CD14-positive monocyte (primary cell): ENCODE measurements around the gene FNIP1. TPM values are rescaled to one million over a fixed set of nuclear protein-coding genes. Genes with fewer than 3 reads are reported as not detected.
A peak's percentile ranks its signal among the peaks of the same experiment; 100 is the strongest.

Experiments
- DNase-seq, 3 donors: peaks; one replicate each; pipeline ENCODE4 v3.0.0-alpha.2; 2011 to 2022
- H2AFZ ChIP-seq: 2 replicates; pipeline ENCODE4 v1.6.0; 2012; ENCODE audit warnings: mild to moderate bottlenecking, low read depth, low read length, inconsistent platforms; ENCODE audit not compliant: insufficient read depth, poor library complexity, severe bottlenecking
- H3K27ac ChIP-seq, 2 donors: 1 replicate in 1 of 2; 2 replicates in 1 of 2; pipeline ENCODE4 v1.5.1; 2012 to 2013; ENCODE audit warnings: low read length in 2 of 2, control low read depth in 1 of 2, inconsistent platforms in 1 of 2, low read depth in 1 of 2, mild to moderate bottlenecking in 1 of 2
- H3K27me3 ChIP-seq, 2 donors: one replicate each; pipeline versions ENCODE4 v1.6.0 to v1.6.1; 2011 to 2013; ENCODE audit warnings: low read length in 2 of 2; ENCODE audit not compliant: control insufficient read depth in 2 of 2, insufficient read depth in 2 of 2
- H3K36me3 ChIP-seq, 2 donors: replicated peaks in 1 of 2; 1 replicate in 1 of 2; 2 replicates in 1 of 2; pipeline versions ENCODE4 v1.5.1 to v1.6.1; 2012 to 2013; ENCODE audit warnings: low read length in 2 of 2, control low read depth in 1 of 2, inconsistent platforms in 1 of 2, mild to moderate bottlenecking in 1 of 2; ENCODE audit not compliant: insufficient read depth in 2 of 2, control insufficient read depth in 1 of 2
- H3K4me1 ChIP-seq, 2 donors: 1 replicate in 1 of 2; 2 replicates in 1 of 2; pipeline versions ENCODE4 v1.5.1 to v1.6.1; 2012 to 2013; ENCODE audit warnings: low read length in 2 of 2, control low read depth in 1 of 2, inconsistent platforms in 1 of 2, mild to moderate bottlenecking in 1 of 2, moderate library complexity in 1 of 2; ENCODE audit not compliant: insufficient read depth in 2 of 2, control insufficient read depth in 1 of 2
- H3K4me2 ChIP-seq: replicated peaks from 2 replicates; pipeline ENCODE3; 2012; ENCODE audit warnings: low read length, moderate library complexity, mild to moderate bottlenecking; ENCODE audit not compliant: poor library complexity, severe bottlenecking; ENCODE audit errors: extremely low read depth
- H3K4me3 ChIP-seq, 3 experiments: fragments of 200-600 bp in 1 of 3; sonication (generic) in 1 of 3; replicated peaks in 1 of 3; 1 replicate in 2 of 3; 2 replicates in 1 of 3; pipeline ENCODE4 v1.5.1; 2011 to 2013; ENCODE audit warnings: low read length in 3 of 3, mild to moderate bottlenecking in 3 of 3, control low read depth in 2 of 3, low read depth in 2 of 3, inconsistent platforms in 1 of 3, moderate library complexity in 1 of 3
- H3K79me2 ChIP-seq: 2 replicates; pipeline ENCODE4 v1.6.0; 2012; ENCODE audit warnings: mild to moderate bottlenecking, control low read depth, inconsistent platforms, low read length, moderate library complexity; ENCODE audit not compliant: insufficient read depth
- H3K9ac ChIP-seq: 2 replicates; pipeline ENCODE4 v1.6.0; 2017; ENCODE audit warnings: low read length, mild to moderate bottlenecking; ENCODE audit not compliant: insufficient read depth, poor library complexity, severe bottlenecking
- H3K9me3 ChIP-seq, 2 donors: replicated peaks in 1 of 2; 1 replicate in 1 of 2; 2 replicates in 1 of 2; pipeline versions ENCODE4 v1.5.1 to v1.6.1; 2012 to 2013; ENCODE audit warnings: low read length in 2 of 2, control low read depth in 1 of 2; ENCODE audit not compliant: control insufficient read depth in 1 of 2, insufficient read depth in 1 of 2
- H4K20me1 ChIP-seq: 2 replicates; pipeline ENCODE4 v1.6.0; 2012; ENCODE audit warnings: mild to moderate bottlenecking, low read length, control low read depth, moderate library complexity; ENCODE audit not compliant: insufficient read depth
- H3K27ac Mint-ChIP-seq, 7 donors: one replicate each; pipeline ENCODE4 v1.8.0; 2020; ENCODE audit warnings: mild to moderate bottlenecking in 7 of 7, mixed read lengths in 7 of 7, moderate library complexity in 6 of 7, inconsistent platforms in 2 of 7
- H3K27me3 Mint-ChIP-seq, 3 donors: one replicate each; pipeline ENCODE4 v1.8.0; 2021 to 2022; ENCODE audit warnings: low read depth in 3 of 3, mild to moderate bottlenecking in 3 of 3, mixed read lengths in 3 of 3, moderate library complexity in 3 of 3, inconsistent platforms in 1 of 3
- H3K36me3 Mint-ChIP-seq, 2 donors: one replicate each; pipeline ENCODE4 v1.8.0; 2020; ENCODE audit warnings: mixed read lengths in 2 of 2, inconsistent platforms in 1 of 2, mild to moderate bottlenecking in 1 of 2
- H3K4me1 Mint-ChIP-seq: one replicate; pipeline ENCODE4 v1.8.0; 2020; ENCODE audit warnings: mild to moderate bottlenecking, mixed read lengths
- H3K4me3 Mint-ChIP-seq, 2 donors: one replicate each; pipeline ENCODE4 v1.8.0; 2020; ENCODE audit warnings: mild to moderate bottlenecking in 2 of 2, mixed read lengths in 2 of 2, moderate library complexity in 1 of 2
- H3K9me3 Mint-ChIP-seq, 7 donors: one replicate each; pipeline ENCODE4 v1.8.0; 2020 to 2022; ENCODE audit warnings: mixed read lengths in 7 of 7, mild to moderate bottlenecking in 6 of 7, moderate library complexity in 6 of 7, inconsistent platforms in 2 of 7
- CTCF ChIP-seq: fragments of 200-600 bp; IDR thresholded peaks from one replicate; pipeline ENCODE4 v1.8.0; 2022; ENCODE audit warnings: antibody characterized with exemption, mild to moderate bottlenecking
- WGBS: methylation state at CpG from one replicate; pipeline ENCODE4 v1.1.5; 2013; ENCODE audit warnings: missing lambda C conversion rate; ENCODE audit not compliant: insufficient coverage; 5-methylcytosine and 5-hydroxymethylcytosine counted together
- intact Hi-C, 2 donors: fragments of 100-400 bp; cut with micrococcal nuclease; formaldehyde crosslinking; loops; one replicate each; pipeline versions ENCODE4 v1.15.0 to v1.15.1; 2023
- polyA plus RNA-seq, 3 donors: library from polyadenylated mRNA; depleted of rRNA in 1 of 3; unstranded in 2 of 3; stranded (reverse) in 1 of 3; fragments of 300-500 nt in 2 of 3; fragments of >200 nt in 1 of 3; fragmentation: Illumina TruSeq in 2 of 3; gene quantifications; 1 replicate in 2 of 3; 2 replicates in 1 of 3; pipeline ENCODE4 v1.2.3, GENCODE V29; 2012 to 2021

The FNIP1 gene
- polyA plus RNA-seq, 3 donors = 13.6 to 17.3 (median 16.3) TPM

- Histone ChIP-seq H3K4me2 (no peak overlapping the region), H3K27ac (no peak overlapping the region), H3K4me1 (peaks cover 13 to 30% of the 10 kb centered on the region in 2 donors), H3K9me3 (no peaks in the 10 kb centered on the region), H3K79me2 (peaks cover 93% of the 10 kb centered on the region), H3K4me3 (no peak overlapping the region), H3K9ac (no peak overlapping the region), H3K27me3 (no peaks in the 10 kb centered on the region), H2AFZ (no peak overlapping the region), H3K36me3 (no peaks in the 10 kb centered on the region), H4K20me1 (peaks cover 21% of the 10 kb centered on the region)
- Mint-ChIP-seq H3K27ac (no peak overlapping the region), H3K27me3 (peaks cover 0 to 1% (median 0%) of the 10 kb centered on the region in 3 donors), H3K9me3 (no peaks in the 10 kb centered on the region), H3K4me1 (peaks cover 14% of the 10 kb centered on the region), H3K36me3 (peaks cover 9 to 12% of the 10 kb centered on the region in 2 donors), H3K4me3 (no peak overlapping the region)
- intact Hi-C loops = no loop called here
- TF ChIP-seq CTCF = no peak
- DNase-seq = no peak
- 55% methylated on average over 2 of the region's 4 CpGs for WGBS
These were observed 166.4 kb downstream of the FNIP1 start for GRCh38 chr5:131630208-131630962.

- H4K20me1 ChIP-seq = peaks cover 29% of the 10 kb centered on the region
- Mint-ChIP-seq H3K27ac (peak overlapping the region in 1 of 7 donors; percentile 10), H3K27me3 (peaks cover 0 to 1% (median 0%) of the 10 kb centered on the region in 3 donors), H3K4me3 (no peak overlapping the region), H3K4me1 (peaks cover 11% of the 10 kb centered on the region), H3K9me3 (no peaks in the 10 kb centered on the region), H3K36me3 (peaks cover 17% of the 10 kb centered on the region in 2 donors)
- DNase-seq = no peak
- peak overlapping the region in 1 of 2 donors; percentile 9 for H3K27ac ChIP-seq
- peaks cover 98% of the 10 kb centered on the region for H3K79me2 ChIP-seq
- H3K4me2 ChIP-seq = no peak overlapping the region
- intact Hi-C loops = no loop called here
- no peak overlapping the region for H3K9ac ChIP-seq
- H3K36me3 ChIP-seq = no peaks in the 10 kb centered on the region
- 100% methylated on average over 1 of the region's 1 CpG for WGBS
- H3K4me3 ChIP-seq = no peak overlapping the region
- H3K27me3 ChIP-seq = no peaks in the 10 kb centered on the region
- no peaks in the 10 kb centered on the region for H3K9me3 ChIP-seq
- peaks cover 10 to 23% of the 10 kb centered on the region in 2 donors for H3K4me1 ChIP-seq
- TF ChIP-seq CTCF = no peak
- no peak overlapping the region for H2AFZ ChIP-seq
These were observed 167.8 kb downstream of the FNIP1 start for GRCh38 chr5:131628990-131629389.
